Endothelial cell of umbilical vein (primary cell): ENCODE data around the gene MLLT1. TPM values are rescaled to one million over a fixed set of nuclear protein-coding genes. Genes with fewer than 3 reads are reported as not detected.

ENCODE experiments used
- BruUV-seq: library from RNA; stranded (reverse); fragments of 400-500 nt; replicated peaks from 2 replicates; lab custom pipeline; 2021; lab: Mats Ljungman, UMichigan
- CTCF ChIA-PET: fragments of 300-600, 350-600 bp; sonication (Branson Sonifier 250); formaldehyde crosslinking; loops from one replicate; lab custom pipeline; 2021; ENCODE audit warnings: antibody characterized with exemption, inconsistent platforms; lab: Charles Lee
- POLR2A ChIA-PET: fragments of 300-600, 350-600 bp; sonication (Branson Sonifier 250); formaldehyde crosslinking; loops from one replicate; lab custom pipeline; 2021; ENCODE audit warnings: antibody characterized with exemption, inconsistent platforms; lab: Charles Lee
- DNase-seq: peaks from one replicate; pipeline ENCODE4 v3.0.0-alpha.2; 2011; ENCODE audit warnings: low read depth, low spot score
- FAIRE-seq: peaks from 2 replicates; lab custom pipeline; 2011; peaks lifted over from hg19 to GRCh38; lab: Jason Lieb, UNC
- H2AFZ ChIP-seq: 2 replicates; pipeline ENCODE4 v1.6.0; 2012; ENCODE audit warnings: low read depth, low read length, control low read depth, inconsistent platforms
- H3K27ac ChIP-seq: 2 replicates; pipeline ENCODE4 v1.5.1; 2011; ENCODE audit warnings: low read depth, mild to moderate bottlenecking, control low read depth, low read length, moderate library complexity; ENCODE audit not compliant: insufficient read depth
- H3K27me3 ChIP-seq, 2 experiments: 2 replicates each; pipeline versions ENCODE4 v1.6.0 to v1.6.1; 2011; ENCODE audit warnings: low read length in 2 of 2, mixed read lengths in 1 of 2; ENCODE audit not compliant: control insufficient read depth in 2 of 2, insufficient read depth in 2 of 2
- H3K36me3 ChIP-seq, 2 experiments: 2 replicates in 1 of 2; 3 replicates in 1 of 2; pipeline ENCODE4 v1.5.1; 2011; ENCODE audit warnings: low read length in 2 of 2, mild to moderate bottlenecking in 1 of 2, moderate library complexity in 1 of 2; ENCODE audit not compliant: control insufficient read depth in 2 of 2, insufficient read depth in 2 of 2; ENCODE audit errors: extremely low read depth in 1 of 2
- H3K4me1 ChIP-seq: 3 replicates; pipeline ENCODE4 v1.5.1; 2011; ENCODE audit warnings: mild to moderate bottlenecking, low read length; ENCODE audit not compliant: control insufficient read depth, insufficient read depth; ENCODE audit errors: extremely low read depth
- H3K4me2 ChIP-seq: 2 replicates; pipeline ENCODE4 v1.6.1; 2011; ENCODE audit warnings: low read length, control low read depth, mixed read lengths; ENCODE audit not compliant: insufficient read depth
- H3K4me3 ChIP-seq, 3 experiments: fragments of 200-600 bp in 1 of 3; sonication (generic), shearing (Covaris generic) in 1 of 3; replicated peaks in 1 of 3; 2 replicates each; pipeline ENCODE4 v1.5.1; 2011 to 2016; ENCODE audit warnings: control low read depth in 3 of 3, low read length in 3 of 3, mild to moderate bottlenecking in 2 of 3, inconsistent platforms in 1 of 3, low read depth in 1 of 3, moderate library complexity in 1 of 3; ENCODE audit not compliant: insufficient read depth in 1 of 3
- H3K79me2 ChIP-seq: 2 replicates; pipeline ENCODE4 v1.6.0; 2012; ENCODE audit warnings: low read length, inconsistent platforms; ENCODE audit not compliant: control insufficient read depth, insufficient read depth
- H3K9ac ChIP-seq: replicated peaks from 2 replicates; pipeline ENCODE3; 2011; ENCODE audit warnings: low read length, control low read depth; ENCODE audit not compliant: insufficient read depth; ENCODE audit errors: extremely low read depth
- H3K9me1 ChIP-seq: replicated peaks from 3 replicates; pipeline ENCODE4 v1.6.0; 2011; ENCODE audit warnings: mild to moderate bottlenecking, low read length; ENCODE audit not compliant: control insufficient read depth, insufficient read depth; ENCODE audit errors: extremely low read depth
- H3K9me3 ChIP-seq: replicated peaks from 2 replicates; pipeline ENCODE4 v1.5.1; 2012; ENCODE audit warnings: low read length, inconsistent platforms; ENCODE audit not compliant: control insufficient read depth, insufficient read depth
- H4K20me1 ChIP-seq: replicated peaks from 2 replicates; pipeline ENCODE3; 2011; ENCODE audit warnings: mild to moderate bottlenecking, low read length; ENCODE audit not compliant: control insufficient read depth, insufficient read depth; ENCODE audit errors: extremely low read depth
- EZH2 ChIP-seq: IDR thresholded peaks from 2 replicates; pipeline ENCODE4 v1.6.1; 2012; ENCODE audit warnings: borderline replicate concordance, low read depth, mild to moderate bottlenecking, moderate library complexity, low read length, inconsistent platforms; ENCODE audit not compliant: severe bottlenecking
- FOS ChIP-seq: IDR thresholded peaks from 2 replicates; pipeline ENCODE4 v1.6.1; 2011; ENCODE audit warnings: mild to moderate bottlenecking, low read length, moderate library complexity, borderline replicate concordance; ENCODE audit not compliant: insufficient read depth
- GATA2 ChIP-seq: IDR thresholded peaks from 2 replicates; pipeline ENCODE4 v1.7.0; 2011; ENCODE audit warnings: low read depth, mild to moderate bottlenecking, moderate library complexity, mixed read lengths, low read length; ENCODE audit not compliant: insufficient read length, insufficient read depth
- JUN ChIP-seq: IDR thresholded peaks from 2 replicates; pipeline ENCODE4 v1.6.1; 2011; ENCODE audit warnings: borderline replicate concordance, low read depth; ENCODE audit not compliant: insufficient read length, insufficient read depth
- MYC ChIP-seq: IDR thresholded peaks from one replicate; pipeline ENCODE4 v1.6.1; 2011; ENCODE audit warnings: mild to moderate bottlenecking, low read depth, low read length
- POLR2A ChIP-seq: IDR thresholded peaks from 2 replicates; pipeline ENCODE4 v1.6.1; 2012; ENCODE audit warnings: low read depth, mild to moderate bottlenecking, control low read depth, low read length
- POLR2AphosphoS5 ChIP-seq: IDR thresholded peaks from 2 replicates; pipeline ENCODE4 v1.6.1; 2012; ENCODE audit warnings: low read depth, mild to moderate bottlenecking, control low read depth, low read length, moderate library complexity; ENCODE audit not compliant: insufficient read depth
- dilution Hi-C: fragments of 300-500 bp; cut with MboI; formaldehyde crosslinking; loops from one replicate; pipeline ENCODE4 v1.15.0; 2019; ENCODE audit warnings: low sequenced_read_pairs; ENCODE audit not compliant: extremely low pct_ligation_motif_present
- intact Hi-C: fragments of 100-400 bp; cut with micrococcal nuclease; formaldehyde crosslinking; loops from one replicate; pipeline ENCODE4 v1.10.0; 2022
- polyA plus RNA-seq, 4 experiments: library from polyadenylated mRNA; depleted of rRNA in 3 of 4; stranded (reverse) in 3 of 4; unstranded in 1 of 4; fragments of >200 nt; gene quantifications; 2 replicates each; pipeline versions ENCODE4 v1.2.1 to v1.2.3, GENCODE V29; 2011 to 2012; ENCODE audit warnings: missing spikeins in 1 of 4
- total RNA-seq: library from RNA; stranded (reverse); gene quantifications from 2 replicates; pipeline ENCODE4 v1.2.3, GENCODE V29; 2021
- TF ChIP-seq, protein P1 (sequence below), 2 donors: IDR thresholded peaks; 1 replicate in 1 of 2; 2 replicates in 1 of 2; pipeline ENCODE4 v1.5.1; 2011; ENCODE audit warnings: low read length in 2 of 2, mild to moderate bottlenecking in 2 of 2, moderate library complexity in 2 of 2, control low read depth in 1 of 2, inconsistent platforms in 1 of 2, low read depth in 1 of 2; ENCODE audit not compliant: insufficient read depth in 1 of 2; ENCODE audit errors: extremely low read depth in 1 of 2
- TF ChIP-seq, protein P2 (sequence below): IDR thresholded peaks from 2 replicates; pipeline ENCODE4 v1.6.1; 2011; ENCODE audit not compliant: insufficient read depth, insufficient read length

MLLT1 gene
- total and polyA plus RNA-seq, 2 donors (not counting 3 experiments of a cell fraction or from before 2014, with no cell fraction given): 43.9 to 84.8 TPM

DNA sequence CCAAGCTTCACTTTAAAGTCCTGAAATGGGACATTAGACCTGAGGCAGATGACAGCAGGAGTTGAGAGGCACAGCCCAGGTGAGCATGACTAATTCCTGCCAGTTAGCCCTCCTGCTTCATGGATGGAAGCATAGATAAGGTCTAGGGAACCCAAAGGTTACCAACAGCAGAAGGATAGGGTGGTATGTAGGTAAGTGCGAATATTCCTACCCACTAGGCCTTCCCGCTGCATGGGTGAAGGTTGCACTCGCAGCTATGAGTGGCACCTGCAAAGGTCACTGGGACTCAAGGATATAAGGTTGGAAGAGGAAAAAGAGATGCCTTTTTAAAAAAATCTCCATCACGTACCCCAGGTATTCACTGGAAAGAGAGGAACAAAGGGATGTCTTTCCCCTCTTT lies 12.2 kb upstream of the MLLT1 start:
- no peak for TF ChIP-seq MYC
- TF ChIP-seq FOS: no peak
- TF ChIP-seq, protein P1, sequence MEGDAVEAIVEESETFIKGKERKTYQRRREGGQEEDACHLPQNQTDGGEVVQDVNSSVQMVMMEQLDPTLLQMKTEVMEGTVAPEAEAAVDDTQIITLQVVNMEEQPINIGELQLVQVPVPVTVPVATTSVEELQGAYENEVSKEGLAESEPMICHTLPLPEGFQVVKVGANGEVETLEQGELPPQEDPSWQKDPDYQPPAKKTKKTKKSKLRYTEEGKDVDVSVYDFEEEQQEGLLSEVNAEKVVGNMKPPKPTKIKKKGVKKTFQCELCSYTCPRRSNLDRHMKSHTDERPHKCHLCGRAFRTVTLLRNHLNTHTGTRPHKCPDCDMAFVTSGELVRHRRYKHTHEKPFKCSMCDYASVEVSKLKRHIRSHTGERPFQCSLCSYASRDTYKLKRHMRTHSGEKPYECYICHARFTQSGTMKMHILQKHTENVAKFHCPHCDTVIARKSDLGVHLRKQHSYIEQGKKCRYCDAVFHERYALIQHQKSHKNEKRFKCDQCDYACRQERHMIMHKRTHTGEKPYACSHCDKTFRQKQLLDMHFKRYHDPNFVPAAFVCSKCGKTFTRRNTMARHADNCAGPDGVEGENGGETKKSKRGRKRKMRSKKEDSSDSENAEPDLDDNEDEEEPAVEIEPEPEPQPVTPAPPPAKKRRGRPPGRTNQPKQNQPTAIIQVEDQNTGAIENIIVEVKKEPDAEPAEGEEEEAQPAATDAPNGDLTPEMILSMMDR (IDR thresholded peaks at IDR 0.05; ENCODE audit: extremely low read depth in 1 of 2, insufficient read depth in 1 of 2, low read depth in 1 of 2, low read length in 2 of 2): no peak
- Histone ChIP-seq H3K9me1 (no peaks in the 10 kb centered on the region), H3K4me3 (no peak overlapping the region), H4K20me1 (no peaks in the 10 kb centered on the region), H3K4me1 (no peaks in the 10 kb centered on the region), H3K79me2 (no peaks in the 10 kb centered on the region), H3K27ac (no peak overlapping the region), H3K4me2 (no peak overlapping the region), H3K27me3 (no peaks in the 10 kb centered on the region), H3K36me3 (no peaks in the 10 kb centered on the region), H3K9me3 (peaks cover 2% of the 10 kb centered on the region), H2AFZ (no peak overlapping the region), H3K9ac (no peak overlapping the region)
- BruUV-seq: no TSS peak
- dilution Hi-C loops (no loop called here), intact Hi-C loops (no loop called here)
- ChIA-PET POLR2A (no interaction called here), CTCF (no interaction called here)
- FAIRE-seq (no peak), DNase-seq (no peak)

DNA sequence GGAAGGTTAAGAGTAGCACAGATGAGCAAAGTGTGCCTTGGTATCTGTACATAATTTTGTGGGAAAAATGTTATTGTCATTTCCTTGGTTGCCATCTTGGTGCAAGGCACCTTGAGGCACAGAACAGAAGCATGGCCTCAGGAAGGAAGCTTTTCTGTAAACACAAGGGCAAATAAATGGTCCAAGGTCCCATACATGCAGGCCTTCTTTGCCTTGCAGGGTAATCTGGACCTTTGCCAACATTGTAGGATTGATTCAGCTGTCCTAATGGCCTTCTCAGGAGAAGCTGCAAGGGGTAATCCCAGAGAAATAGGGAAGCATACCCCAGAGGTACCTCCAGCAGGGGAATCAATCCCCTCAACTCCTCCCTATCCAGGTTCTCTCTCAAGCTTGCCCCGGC lies 9.0 kb upstream of the MLLT1 start:
- TF ChIP-seq JUN (no peak), EZH2 (no peak), POLR2AphosphoS5 (no peak), FOS (no peak), POLR2A (no peak), MYC (no peak), GATA2 (no peak)
- TF ChIP-seq, protein P1 (IDR thresholded peaks at IDR 0.05; ENCODE audit: extremely low read depth in 1 of 2, insufficient read depth in 1 of 2, low read depth in 1 of 2, low read length in 2 of 2): no peak
- TF ChIP-seq, protein P2, sequence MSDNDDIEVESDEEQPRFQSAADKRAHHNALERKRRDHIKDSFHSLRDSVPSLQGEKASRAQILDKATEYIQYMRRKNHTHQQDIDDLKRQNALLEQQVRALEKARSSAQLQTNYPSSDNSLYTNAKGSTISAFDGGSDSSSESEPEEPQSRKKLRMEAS: no peak
- H4K20me1 ChIP-seq: no peaks in the 10 kb centered on the region
- no peaks in the 10 kb centered on the region for H3K9me1 ChIP-seq
- H3K79me2 ChIP-seq: no peaks in the 10 kb centered on the region
- H3K9me3 ChIP-seq: peaks cover 2% of the 10 kb centered on the region
- no peak overlapping the region for H3K4me3 ChIP-seq
- CTCF ChIA-PET: interaction anchor here (1.3 to 2.4 kb wide), 2 partner anchors 9 to 70 kb away, joined by 4 to 10 read pairs; no protein-coding TSS in a partner anchor
- no peak overlapping the region for H3K9ac ChIP-seq
- H2AFZ ChIP-seq: no peak overlapping the region
- dilution Hi-C loops (no loop called here), intact Hi-C loops (no loop called here)
- no peaks in the 10 kb centered on the region for H3K4me1 ChIP-seq
- no peak overlapping the region for H3K27ac ChIP-seq
- H3K4me2 ChIP-seq: no peak overlapping the region
- BruUV-seq: no TSS peak
- H3K27me3 ChIP-seq: no peaks in the 10 kb centered on the region
- FAIRE-seq (no peak), DNase-seq (no peak)
- H3K36me3 ChIP-seq: no peaks in the 10 kb centered on the region
- POLR2A ChIA-PET: no interaction called here
